ENCODE data around the gene PLLP.

Gene PLLP

DNA sequence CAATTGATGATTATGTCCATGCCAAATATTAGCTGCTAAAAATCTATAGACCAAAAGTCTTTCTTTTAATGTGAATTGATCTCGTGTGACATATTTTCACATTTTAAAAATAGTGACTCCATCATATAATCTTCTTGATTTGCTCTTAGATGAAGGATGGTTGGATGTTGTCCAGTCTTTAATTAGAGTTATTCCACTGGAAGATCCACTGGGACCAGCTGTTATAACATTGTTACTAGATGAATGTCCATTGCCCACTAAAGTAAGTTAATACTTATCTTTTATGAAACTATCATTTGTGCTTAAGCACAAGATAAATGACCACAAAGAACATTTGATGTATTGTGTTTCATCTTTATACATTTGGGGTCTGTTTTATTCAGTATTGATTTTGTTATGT, 75.5 kb downstream of the PLLP start:
- no peaks in the 10 kb centered on the region for H3K27me3 Mint-ChIP-seq (ENCODE audit: low read depth)
- peaks cover 45% of the 10 kb centered on the region for H3K36me3 Mint-ChIP-seq (ENCODE audit: low read depth)
- H3K4me3 Mint-ChIP-seq, result no peak overlapping the region
- H3K9me3 Mint-ChIP-seq, result no peaks in the 10 kb centered on the region
- no peak overlapping the region for H3K27ac Mint-ChIP-seq
- no peaks in the 10 kb centered on the region for H3K4me1 Mint-ChIP-seq (ENCODE audit: low read depth)

All from T-helper 1 cell treated with Interleukin-12 subunit alpha and Interleukin-12 subunit beta and Interleukin-4 antibody, amounts not matched to agents 30 μg/mL and 1 μg/mL, for 36 hours (primary cell).